HEK293 (cell line): Measurements from ENCODE around the gene ZNF484.

ENCODE experiments used
- ATF2 ChIP-seq: fragments of 450-650 bp; formaldehyde crosslinking; IDR thresholded peaks from 2 replicates; pipeline ENCODE4 v1.5.1; 2016; ENCODE audit warnings: missing biosample characterization, missing genetic modification characterization, low read depth
- GLI2 ChIP-seq: fragments of 450-650 bp; formaldehyde crosslinking; IDR thresholded peaks from 2 replicates; pipeline ENCODE4; 2017; ENCODE audit warnings: missing biosample characterization, missing genetic modification characterization, low read depth, borderline replicate concordance
- YY1 ChIP-seq: fragments of 450-650 bp; formaldehyde crosslinking; IDR thresholded peaks from 2 replicates; pipeline ENCODE4 v1.5.1; 2018; ENCODE audit warnings: missing biosample characterization, missing genetic modification characterization
- ZBTB26 ChIP-seq: fragments of 450-650 bp; formaldehyde crosslinking; optimal IDR thresholded peaks from 2 replicates; pipeline ENCODE3; 2016; ENCODE audit warnings: missing biosample characterization, mild to moderate bottlenecking, missing genetic modification characterization
- ZNF274 ChIP-seq, 2 experiments: fragments of 200-500 bp in 1 of 2; fragments of 450-650 bp in 1 of 2; sonication (Bioruptor generic) in 1 of 2; formaldehyde crosslinking in 1 of 2; IDR thresholded peaks; 2 replicates each; pipeline versions ENCODE4 v1.5.1 to v1.6.1; 2014 to 2016; ENCODE audit warnings: borderline replicate concordance in 1 of 2, inconsistent platforms in 1 of 2, low read length in 1 of 2, missing biosample characterization in 1 of 2, missing genetic modification characterization in 1 of 2
- ZNF335 ChIP-seq: fragments of 450-650 bp; formaldehyde crosslinking; conservative IDR thresholded peaks from 2 replicates; pipeline ENCODE4 v1.5.1; 2016; ENCODE audit warnings: missing biosample characterization, missing genetic modification characterization
- ZNF341 ChIP-seq: fragments of 450-650 bp; formaldehyde crosslinking; IDR thresholded peaks from 2 replicates; pipeline ENCODE4; 2016; ENCODE audit warnings: low read depth, missing biosample characterization, missing genetic modification characterization
- ZNF394 ChIP-seq: fragments of 450-650 bp; formaldehyde crosslinking; IDR thresholded peaks from 2 replicates; pipeline ENCODE4 v1.5.1; 2016; ENCODE audit warnings: missing biosample characterization, missing genetic modification characterization, mild to moderate bottlenecking, moderate library complexity, borderline replicate concordance
- ZNF416 ChIP-seq: fragments of 450-650 bp; formaldehyde crosslinking; IDR thresholded peaks from 2 replicates; pipeline ENCODE4 v1.5.1; 2016; ENCODE audit warnings: missing biosample characterization, missing genetic modification characterization
- ZNF629 ChIP-seq: fragments of 450-650 bp; formaldehyde crosslinking; IDR thresholded peaks from 2 replicates; pipeline ENCODE4 v1.5.1; 2017; ENCODE audit warnings: missing biosample characterization, missing genetic modification characterization
- TF ChIP-seq, protein P1 (sequence below): fragments of 450-650 bp; formaldehyde crosslinking; IDR thresholded peaks from 2 replicates; pipeline ENCODE4 v1.5.1; 2017; ENCODE audit warnings: missing biosample characterization, missing genetic modification characterization
- TF ChIP-seq, protein P2 (sequence below): fragments of 450-650 bp; formaldehyde crosslinking; IDR thresholded peaks from 2 replicates; pipeline ENCODE4 v1.5.1; 2016; ENCODE audit warnings: missing biosample characterization, missing genetic modification characterization
- TF ChIP-seq, protein P3 (sequence below): fragments of 450-650 bp; formaldehyde crosslinking; IDR thresholded peaks from 2 replicates; pipeline ENCODE4 v1.5.1; 2016; ENCODE audit warnings: missing biosample characterization, missing genetic modification characterization
- TF ChIP-seq, protein P4 (sequence below): sonication (generic); formaldehyde crosslinking; IDR thresholded peaks from 2 replicates; pipeline ENCODE4 v1.8.1; 2022; ENCODE audit warnings: mild to moderate bottlenecking, moderate library complexity, missing genetic modification reagents

GRCh38 chr9:92860867-92861266 is 17.0 kb downstream of the ZNF484 start:
- no peak for TF ChIP-seq ZNF335 (tag by site-specific recombination)
- no peak for TF ChIP-seq ZNF394
- TF ChIP-seq, protein P1, sequence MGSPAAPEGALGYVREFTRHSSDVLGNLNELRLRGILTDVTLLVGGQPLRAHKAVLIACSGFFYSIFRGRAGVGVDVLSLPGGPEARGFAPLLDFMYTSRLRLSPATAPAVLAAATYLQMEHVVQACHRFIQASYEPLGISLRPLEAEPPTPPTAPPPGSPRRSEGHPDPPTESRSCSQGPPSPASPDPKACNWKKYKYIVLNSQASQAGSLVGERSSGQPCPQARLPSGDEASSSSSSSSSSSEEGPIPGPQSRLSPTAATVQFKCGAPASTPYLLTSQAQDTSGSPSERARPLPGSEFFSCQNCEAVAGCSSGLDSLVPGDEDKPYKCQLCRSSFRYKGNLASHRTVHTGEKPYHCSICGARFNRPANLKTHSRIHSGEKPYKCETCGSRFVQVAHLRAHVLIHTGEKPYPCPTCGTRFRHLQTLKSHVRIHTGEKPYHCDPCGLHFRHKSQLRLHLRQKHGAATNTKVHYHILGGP (tag by site-specific recombination) = no peak
- no peak for TF ChIP-seq YY1 (tag by site-specific recombination)
- TF ChIP-seq ZNF274 (IDR thresholded peaks at IDR 0.05; ENCODE audit: low read length) = no peak
- no peak for TF ChIP-seq ZNF274 (tag by site-specific recombination; IDR thresholded peaks at IDR 0.05; ENCODE audit: borderline replicate concordance)
- TF ChIP-seq ZBTB26 (tag by site-specific recombination) = no peak
- TF ChIP-seq ZNF416 (tag by site-specific recombination) = no peak
- TF ChIP-seq, protein P2, sequence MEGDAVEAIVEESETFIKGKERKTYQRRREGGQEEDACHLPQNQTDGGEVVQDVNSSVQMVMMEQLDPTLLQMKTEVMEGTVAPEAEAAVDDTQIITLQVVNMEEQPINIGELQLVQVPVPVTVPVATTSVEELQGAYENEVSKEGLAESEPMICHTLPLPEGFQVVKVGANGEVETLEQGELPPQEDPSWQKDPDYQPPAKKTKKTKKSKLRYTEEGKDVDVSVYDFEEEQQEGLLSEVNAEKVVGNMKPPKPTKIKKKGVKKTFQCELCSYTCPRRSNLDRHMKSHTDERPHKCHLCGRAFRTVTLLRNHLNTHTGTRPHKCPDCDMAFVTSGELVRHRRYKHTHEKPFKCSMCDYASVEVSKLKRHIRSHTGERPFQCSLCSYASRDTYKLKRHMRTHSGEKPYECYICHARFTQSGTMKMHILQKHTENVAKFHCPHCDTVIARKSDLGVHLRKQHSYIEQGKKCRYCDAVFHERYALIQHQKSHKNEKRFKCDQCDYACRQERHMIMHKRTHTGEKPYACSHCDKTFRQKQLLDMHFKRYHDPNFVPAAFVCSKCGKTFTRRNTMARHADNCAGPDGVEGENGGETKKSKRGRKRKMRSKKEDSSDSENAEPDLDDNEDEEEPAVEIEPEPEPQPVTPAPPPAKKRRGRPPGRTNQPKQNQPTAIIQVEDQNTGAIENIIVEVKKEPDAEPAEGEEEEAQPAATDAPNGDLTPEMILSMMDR (tag by site-specific recombination) = no peak
- TF ChIP-seq ATF2 (tag by site-specific recombination) = no peak
- TF ChIP-seq GLI2 = no peak
- TF ChIP-seq ZNF629 (tag by site-specific recombination) = no peak
- TF ChIP-seq, protein P3, sequence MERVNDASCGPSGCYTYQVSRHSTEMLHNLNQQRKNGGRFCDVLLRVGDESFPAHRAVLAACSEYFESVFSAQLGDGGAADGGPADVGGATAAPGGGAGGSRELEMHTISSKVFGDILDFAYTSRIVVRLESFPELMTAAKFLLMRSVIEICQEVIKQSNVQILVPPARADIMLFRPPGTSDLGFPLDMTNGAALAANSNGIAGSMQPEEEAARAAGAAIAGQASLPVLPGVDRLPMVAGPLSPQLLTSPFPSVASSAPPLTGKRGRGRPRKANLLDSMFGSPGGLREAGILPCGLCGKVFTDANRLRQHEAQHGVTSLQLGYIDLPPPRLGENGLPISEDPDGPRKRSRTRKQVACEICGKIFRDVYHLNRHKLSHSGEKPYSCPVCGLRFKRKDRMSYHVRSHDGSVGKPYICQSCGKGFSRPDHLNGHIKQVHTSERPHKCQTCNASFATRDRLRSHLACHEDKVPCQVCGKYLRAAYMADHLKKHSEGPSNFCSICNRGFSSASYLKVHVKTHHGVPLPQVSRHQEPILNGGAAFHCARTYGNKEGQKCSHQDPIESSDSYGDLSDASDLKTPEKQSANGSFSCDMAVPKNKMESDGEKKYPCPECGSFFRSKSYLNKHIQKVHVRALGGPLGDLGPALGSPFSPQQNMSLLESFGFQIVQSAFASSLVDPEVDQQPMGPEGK (tag by site-specific recombination) = no peak
- no peak for TF ChIP-seq ZNF341
- TF ChIP-seq, protein P4, sequence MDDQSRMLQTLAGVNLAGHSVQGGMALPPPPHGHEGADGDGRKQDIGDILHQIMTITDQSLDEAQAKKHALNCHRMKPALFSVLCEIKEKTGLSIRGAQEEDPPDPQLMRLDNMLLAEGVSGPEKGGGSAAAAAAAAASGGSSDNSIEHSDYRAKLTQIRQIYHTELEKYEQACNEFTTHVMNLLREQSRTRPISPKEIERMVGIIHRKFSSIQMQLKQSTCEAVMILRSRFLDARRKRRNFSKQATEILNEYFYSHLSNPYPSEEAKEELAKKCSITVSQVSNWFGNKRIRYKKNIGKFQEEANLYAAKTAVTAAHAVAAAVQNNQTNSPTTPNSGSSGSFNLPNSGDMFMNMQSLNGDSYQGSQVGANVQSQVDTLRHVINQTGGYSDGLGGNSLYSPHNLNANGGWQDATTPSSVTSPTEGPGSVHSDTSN (CRISPR knock-in tag) = no peak
